Erythroblast (primary cell): ENCODE results near the gene SLC22A1.

Source experiments
- GATA1 ChIP-seq: IDR thresholded peaks from 2 replicates; pipeline ENCODE4 v1.6.1; 2011; ENCODE audit warnings: low read depth, mild to moderate bottlenecking, control low read depth, low read length, moderate library complexity
- POLR2A ChIP-seq: IDR thresholded peaks from 2 replicates; pipeline ENCODE4 v1.6.1; 2011; ENCODE audit warnings: mild to moderate bottlenecking, low read length

DNA sequence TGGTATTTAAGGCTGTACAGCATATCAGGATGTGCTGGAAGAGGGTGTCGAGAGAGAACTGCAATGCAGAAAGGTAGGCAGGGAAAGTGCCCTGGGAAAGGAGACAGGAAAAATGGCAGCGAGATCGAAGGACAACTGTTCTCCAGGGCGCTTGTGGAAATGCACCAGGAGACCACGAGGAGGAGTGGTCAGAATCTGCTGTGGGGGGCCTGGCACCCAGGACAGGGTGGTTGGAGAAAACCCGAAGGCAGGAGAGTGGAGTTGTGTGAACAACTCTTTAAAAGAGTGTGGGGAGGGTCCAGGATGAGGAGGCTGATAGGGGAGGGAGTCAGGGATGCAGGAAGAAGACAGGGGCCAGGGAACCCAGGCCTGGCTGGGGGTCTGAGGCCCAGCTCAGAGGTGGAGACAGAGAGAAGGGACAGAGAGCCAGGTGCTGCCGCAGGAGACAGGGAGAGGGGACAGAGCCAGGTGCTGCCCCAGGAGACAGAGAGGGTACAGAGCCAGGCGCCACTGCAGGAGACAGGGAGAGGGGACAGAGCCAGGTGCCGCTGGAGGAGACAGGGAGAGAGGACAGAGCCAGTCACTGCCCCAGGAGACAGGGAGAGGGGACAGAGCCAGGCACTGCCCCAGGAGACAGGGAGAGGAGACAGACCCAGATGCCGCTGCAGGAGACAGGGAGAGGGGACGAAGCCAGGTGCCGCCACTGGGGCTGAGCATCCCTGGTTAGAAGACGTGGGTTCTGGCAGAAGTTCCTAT lies 9.3 kb downstream of the SLC22A1 start:
- no peak for TF ChIP-seq POLR2A
- TF ChIP-seq GATA1, result no peak
